ENCODE results near the gene LGALS16.

DNA sequence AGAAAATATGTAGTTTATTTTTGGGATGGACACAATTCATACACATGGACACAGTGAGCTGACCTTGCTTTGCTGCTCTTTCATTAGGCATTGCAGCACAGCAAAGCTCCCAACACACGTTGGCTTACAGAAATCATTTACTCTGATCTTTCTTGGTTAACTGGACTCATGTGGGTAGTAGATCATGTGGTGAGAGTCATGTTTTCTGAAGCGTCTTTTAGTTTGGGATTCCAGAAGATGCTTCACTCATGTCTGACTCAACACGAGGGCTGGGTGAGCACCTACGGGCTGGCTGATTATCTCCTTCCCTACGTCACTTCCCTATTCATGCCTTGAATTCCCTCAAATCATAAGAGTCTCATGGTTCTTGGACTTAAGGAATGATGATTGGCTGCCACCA is 12.1 kb upstream of the LGALS16 start:
- TF ChIP-seq, protein P1, sequence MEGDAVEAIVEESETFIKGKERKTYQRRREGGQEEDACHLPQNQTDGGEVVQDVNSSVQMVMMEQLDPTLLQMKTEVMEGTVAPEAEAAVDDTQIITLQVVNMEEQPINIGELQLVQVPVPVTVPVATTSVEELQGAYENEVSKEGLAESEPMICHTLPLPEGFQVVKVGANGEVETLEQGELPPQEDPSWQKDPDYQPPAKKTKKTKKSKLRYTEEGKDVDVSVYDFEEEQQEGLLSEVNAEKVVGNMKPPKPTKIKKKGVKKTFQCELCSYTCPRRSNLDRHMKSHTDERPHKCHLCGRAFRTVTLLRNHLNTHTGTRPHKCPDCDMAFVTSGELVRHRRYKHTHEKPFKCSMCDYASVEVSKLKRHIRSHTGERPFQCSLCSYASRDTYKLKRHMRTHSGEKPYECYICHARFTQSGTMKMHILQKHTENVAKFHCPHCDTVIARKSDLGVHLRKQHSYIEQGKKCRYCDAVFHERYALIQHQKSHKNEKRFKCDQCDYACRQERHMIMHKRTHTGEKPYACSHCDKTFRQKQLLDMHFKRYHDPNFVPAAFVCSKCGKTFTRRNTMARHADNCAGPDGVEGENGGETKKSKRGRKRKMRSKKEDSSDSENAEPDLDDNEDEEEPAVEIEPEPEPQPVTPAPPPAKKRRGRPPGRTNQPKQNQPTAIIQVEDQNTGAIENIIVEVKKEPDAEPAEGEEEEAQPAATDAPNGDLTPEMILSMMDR (conservative IDR thresholded peaks at IDR 0.05 in 1 of 2, IDR thresholded peaks at IDR 0.05 in 1 of 2; ENCODE audit: low read depth in 1 of 2, low read length in 2 of 2) = no peak
- TF ChIP-seq EZH2 (IDR thresholded peaks at IDR 0.05; ENCODE audit: low read length, missing control alignments) = no peak

All from fibroblast of lung (primary cell).